RWPE2 (cell line): Measurements from ENCODE around the gene RPL31.

Experiments used
- ATAC-seq: fragments of 200-7000 bp; cut with Tn5 transposase; 3 replicates; pipeline ENCODE4 v1.9.1; 2021; ENCODE audit warnings: low read depth
- DNase-seq: peaks from one replicate; pipeline ENCODE4 v3.0.0-alpha.2; 2020; ENCODE audit warnings: low spot score
- H3K27ac ChIP-seq: fragments of 450-650 bp; 2 replicates; pipeline ENCODE4 v1.5.1; 2017; ENCODE audit warnings: mild to moderate bottlenecking; ENCODE audit not compliant: poor library complexity, severe bottlenecking
- H3K27me3 ChIP-seq: fragments of 250-450 bp; sonication (Bioruptor Pico); 2 replicates; pipeline ENCODE4 v1.5.1; 2021; ENCODE audit warnings: mild to moderate bottlenecking, moderate library complexity; ENCODE audit not compliant: insufficient read depth, poor library complexity, severe bottlenecking
- H3K36me3 ChIP-seq: fragments of 250-450 bp; sonication (Bioruptor Pico); 2 replicates; pipeline ENCODE4 v1.5.1; 2020; ENCODE audit warnings: low read depth, mild to moderate bottlenecking, moderate library complexity
- H3K4me1 ChIP-seq: fragments of 250-450 bp; sonication (Bioruptor Pico); 2 replicates; pipeline ENCODE4 v1.5.1; 2021; ENCODE audit warnings: mild to moderate bottlenecking, moderate library complexity; ENCODE audit not compliant: insufficient read depth, poor library complexity, severe bottlenecking
- H3K4me3 ChIP-seq: fragments of 250-450 bp; sonication (Bioruptor Pico); 2 replicates; pipeline ENCODE4 v1.5.1; 2021; ENCODE audit warnings: mild to moderate bottlenecking, moderate library complexity; ENCODE audit not compliant: severe bottlenecking
- H3K9me3 ChIP-seq: fragments of 250-450 bp; sonication (Bioruptor Pico); 2 replicates; pipeline ENCODE4 v1.5.1; 2021; ENCODE audit warnings: mild to moderate bottlenecking, moderate library complexity; ENCODE audit not compliant: severe bottlenecking
- TF ChIP-seq, protein P1 (sequence below): fragments of 450-650 bp; IDR thresholded peaks from one replicate; pipeline ENCODE4 v1.5.1; 2017; ENCODE audit warnings: mild to moderate bottlenecking, moderate library complexity; ENCODE audit not compliant: poor library complexity, severe bottlenecking

The RPL31 gene

DNA sequence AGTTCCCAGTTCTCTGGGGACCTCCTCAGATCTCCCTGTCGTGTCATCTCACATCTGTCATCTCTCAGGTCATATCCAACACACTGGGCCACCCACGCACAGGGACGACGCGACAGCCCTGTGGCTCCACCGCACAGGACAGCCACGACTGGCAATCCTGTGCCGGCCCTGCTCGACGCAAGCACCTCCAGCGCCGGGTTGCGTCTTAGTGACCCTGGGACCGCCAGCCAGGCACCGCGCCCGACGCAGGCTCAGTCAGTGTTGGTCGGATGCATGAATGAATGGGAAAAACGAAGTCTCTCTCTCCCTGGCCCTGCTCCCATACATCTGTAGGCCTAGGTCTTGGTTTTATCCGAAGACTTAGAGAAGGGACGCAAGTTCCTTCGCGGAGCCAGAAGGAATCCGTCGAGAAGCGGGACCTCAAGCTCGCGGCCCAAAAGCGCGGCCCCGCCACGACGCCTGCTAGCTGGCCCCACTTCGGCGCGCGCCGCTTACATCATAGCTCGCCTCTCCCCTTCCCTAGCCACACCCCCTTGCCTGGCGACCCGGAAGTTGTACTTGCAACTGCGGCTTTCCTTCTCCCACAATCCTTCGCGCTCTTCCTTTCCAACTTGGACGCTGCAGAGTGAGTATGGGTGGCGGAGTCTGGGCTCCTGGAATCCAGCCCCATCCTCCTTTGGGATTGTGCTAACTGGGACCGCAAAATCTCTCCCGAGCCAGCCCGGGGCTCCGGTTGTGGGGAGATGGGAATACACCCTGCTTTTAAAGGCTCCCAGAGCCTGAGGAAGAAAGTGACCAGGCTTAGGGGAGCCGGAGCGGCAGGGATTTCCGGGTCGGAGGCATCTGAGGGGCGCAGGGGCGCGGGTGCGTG lies at the start of gene RPL31:
Gene RPL31, plus strand, starts transcription at position 599 of the 871 bp plus-strand sequence. CDS start 413 bp downstream, outside the sequence.
- TF ChIP-seq, protein P1, sequence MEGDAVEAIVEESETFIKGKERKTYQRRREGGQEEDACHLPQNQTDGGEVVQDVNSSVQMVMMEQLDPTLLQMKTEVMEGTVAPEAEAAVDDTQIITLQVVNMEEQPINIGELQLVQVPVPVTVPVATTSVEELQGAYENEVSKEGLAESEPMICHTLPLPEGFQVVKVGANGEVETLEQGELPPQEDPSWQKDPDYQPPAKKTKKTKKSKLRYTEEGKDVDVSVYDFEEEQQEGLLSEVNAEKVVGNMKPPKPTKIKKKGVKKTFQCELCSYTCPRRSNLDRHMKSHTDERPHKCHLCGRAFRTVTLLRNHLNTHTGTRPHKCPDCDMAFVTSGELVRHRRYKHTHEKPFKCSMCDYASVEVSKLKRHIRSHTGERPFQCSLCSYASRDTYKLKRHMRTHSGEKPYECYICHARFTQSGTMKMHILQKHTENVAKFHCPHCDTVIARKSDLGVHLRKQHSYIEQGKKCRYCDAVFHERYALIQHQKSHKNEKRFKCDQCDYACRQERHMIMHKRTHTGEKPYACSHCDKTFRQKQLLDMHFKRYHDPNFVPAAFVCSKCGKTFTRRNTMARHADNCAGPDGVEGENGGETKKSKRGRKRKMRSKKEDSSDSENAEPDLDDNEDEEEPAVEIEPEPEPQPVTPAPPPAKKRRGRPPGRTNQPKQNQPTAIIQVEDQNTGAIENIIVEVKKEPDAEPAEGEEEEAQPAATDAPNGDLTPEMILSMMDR, result no peak

DNA sequence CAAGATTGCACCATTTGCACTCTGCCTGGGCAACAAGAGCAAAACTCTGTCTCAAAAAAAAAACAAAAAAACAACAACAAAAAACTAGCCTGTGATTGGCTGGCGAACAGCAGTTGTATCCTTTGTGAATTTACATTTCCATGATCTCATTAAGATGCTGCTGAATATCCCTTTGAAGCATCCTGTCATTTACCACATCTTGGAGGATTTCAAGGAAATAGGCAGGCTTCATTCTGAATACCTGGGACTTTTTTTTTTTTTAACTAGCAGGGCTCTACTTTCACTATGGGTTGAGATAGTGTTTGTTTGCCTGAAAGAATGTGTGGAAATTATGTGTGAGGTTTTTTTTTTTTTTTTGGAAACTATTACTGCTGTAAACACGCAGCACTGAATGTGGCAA lies 49.6 kb upstream of the RPL31 start:
- TF ChIP-seq, protein P1, result no peak
- Histone ChIP-seq H3K36me3 (peaks cover 16% of the 10 kb centered on the region), H3K4me1 (no peaks in the 10 kb centered on the region), H3K9me3 (no peaks in the 10 kb centered on the region), H3K27ac (no peak overlapping the region), H3K4me3 (no peak overlapping the region), H3K27me3 (no peaks in the 10 kb centered on the region)
- DNase-seq (no peak), ATAC-seq (no peak)

More for the DNA sequence above, at the start of gene RPL31:
- Histone ChIP-seq H3K4me1 (peaks cover 5% of the 10 kb centered on the region), H3K9me3 (no peaks in the 10 kb centered on the region), H3K36me3 (peaks cover 47% of the 10 kb centered on the region), H3K27me3 (no peaks in the 10 kb centered on the region), H3K4me3 (peak within 1 kb of the TSS; percentile 82), H3K27ac (peak within 1 kb of the TSS; percentile 67)
- peak; percentile 98 for DNase-seq
- peak; percentile 84 for ATAC-seq

DNA sequence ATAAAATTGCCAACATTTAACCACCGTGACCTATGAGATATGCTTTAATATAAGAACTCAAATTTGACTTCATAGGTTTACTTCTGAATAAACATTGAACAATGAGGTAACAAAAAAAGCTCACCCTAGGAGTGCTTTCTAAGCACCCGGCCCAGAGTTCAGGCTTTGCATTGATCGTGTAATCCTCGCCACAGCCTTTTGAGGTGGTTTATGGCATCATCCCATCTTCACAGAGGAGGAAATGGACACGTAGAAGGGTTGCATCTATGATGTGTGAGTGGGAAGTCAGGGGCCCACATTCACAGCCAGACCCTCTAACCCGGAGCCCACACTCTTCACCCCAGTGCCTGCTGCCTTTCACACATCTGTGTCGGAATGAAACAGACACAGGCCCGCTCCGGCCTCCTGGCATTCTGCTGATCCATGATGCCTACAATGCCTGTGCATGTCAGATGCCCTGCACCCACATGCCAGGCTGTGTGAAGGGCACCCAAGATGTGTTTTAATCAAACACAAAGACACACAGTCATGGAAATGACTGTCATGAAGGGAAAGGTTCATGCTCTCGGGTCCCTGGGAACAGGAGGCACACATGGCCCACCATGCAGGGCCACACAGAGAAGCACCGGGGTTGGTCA lies 48.6 kb upstream of the RPL31 start:
- no peak overlapping the region for H3K27ac ChIP-seq
- TF ChIP-seq, protein P1, result no peak
- no peaks in the 10 kb centered on the region for H3K9me3 ChIP-seq
- peaks cover 13% of the 10 kb centered on the region for H3K36me3 ChIP-seq
- no peaks in the 10 kb centered on the region for H3K27me3 ChIP-seq
- H3K4me3 ChIP-seq, result no peak overlapping the region
- no peak for ATAC-seq
- H3K4me1 ChIP-seq, result no peaks in the 10 kb centered on the region
- DNase-seq, result no peak

DNA sequence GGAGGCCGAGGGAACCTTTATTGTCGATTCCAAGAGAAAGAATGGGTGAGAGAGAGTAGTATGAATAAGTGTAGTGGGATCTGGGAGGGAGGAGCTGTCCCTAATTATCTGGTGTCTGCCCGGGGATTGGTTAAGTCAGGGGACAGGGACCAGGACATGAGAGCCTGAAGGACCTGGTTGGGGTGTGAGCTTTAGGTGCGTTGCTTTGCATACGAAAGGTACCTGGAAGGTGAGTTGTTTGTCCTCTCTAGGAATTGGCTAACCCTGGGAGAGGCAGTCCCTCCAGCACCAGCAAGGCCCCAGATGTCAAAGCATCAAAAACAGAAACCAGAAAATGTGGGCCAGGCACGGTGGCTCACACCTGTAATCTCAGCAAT lies 48.1 kb upstream of the RPL31 start:
- Histone ChIP-seq H3K4me3 (no peak overlapping the region), H3K27me3 (no peaks in the 10 kb centered on the region), H3K27ac (no peak overlapping the region), H3K9me3 (no peaks in the 10 kb centered on the region), H3K4me1 (no peaks in the 10 kb centered on the region), H3K36me3 (peaks cover 8% of the 10 kb centered on the region)
- TF ChIP-seq, protein P1, result no peak
- ATAC-seq, result no peak
- no peak for DNase-seq
